HL-60 (cell line): ENCODE measurements around the gene LRIG2.

Experiments
- GABPA ChIP-seq: IDR thresholded peaks from 2 replicates; pipeline ENCODE4 v1.6.1; 2012; ENCODE audit warnings: low read depth
- TF ChIP-seq, protein P1 (sequence below): IDR thresholded peaks from one replicate; pipeline ENCODE4 v1.5.1; 2011; ENCODE audit warnings: low read length, control low read depth, inconsistent platforms; ENCODE audit not compliant: insufficient read depth

- no peak for TF ChIP-seq GABPA
- TF ChIP-seq, protein P1, sequence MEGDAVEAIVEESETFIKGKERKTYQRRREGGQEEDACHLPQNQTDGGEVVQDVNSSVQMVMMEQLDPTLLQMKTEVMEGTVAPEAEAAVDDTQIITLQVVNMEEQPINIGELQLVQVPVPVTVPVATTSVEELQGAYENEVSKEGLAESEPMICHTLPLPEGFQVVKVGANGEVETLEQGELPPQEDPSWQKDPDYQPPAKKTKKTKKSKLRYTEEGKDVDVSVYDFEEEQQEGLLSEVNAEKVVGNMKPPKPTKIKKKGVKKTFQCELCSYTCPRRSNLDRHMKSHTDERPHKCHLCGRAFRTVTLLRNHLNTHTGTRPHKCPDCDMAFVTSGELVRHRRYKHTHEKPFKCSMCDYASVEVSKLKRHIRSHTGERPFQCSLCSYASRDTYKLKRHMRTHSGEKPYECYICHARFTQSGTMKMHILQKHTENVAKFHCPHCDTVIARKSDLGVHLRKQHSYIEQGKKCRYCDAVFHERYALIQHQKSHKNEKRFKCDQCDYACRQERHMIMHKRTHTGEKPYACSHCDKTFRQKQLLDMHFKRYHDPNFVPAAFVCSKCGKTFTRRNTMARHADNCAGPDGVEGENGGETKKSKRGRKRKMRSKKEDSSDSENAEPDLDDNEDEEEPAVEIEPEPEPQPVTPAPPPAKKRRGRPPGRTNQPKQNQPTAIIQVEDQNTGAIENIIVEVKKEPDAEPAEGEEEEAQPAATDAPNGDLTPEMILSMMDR = no peak
Measured at GRCh38 chr1:113168946-113169345, 95.9 kb downstream of the LRIG2 start.
